Measurements from ENCODE around the gene CORO1C.

GRCh38 chr12:108648371-108648770 lies 82.9 kb downstream of the CORO1C start:
- TF ChIP-seq, protein P1, sequence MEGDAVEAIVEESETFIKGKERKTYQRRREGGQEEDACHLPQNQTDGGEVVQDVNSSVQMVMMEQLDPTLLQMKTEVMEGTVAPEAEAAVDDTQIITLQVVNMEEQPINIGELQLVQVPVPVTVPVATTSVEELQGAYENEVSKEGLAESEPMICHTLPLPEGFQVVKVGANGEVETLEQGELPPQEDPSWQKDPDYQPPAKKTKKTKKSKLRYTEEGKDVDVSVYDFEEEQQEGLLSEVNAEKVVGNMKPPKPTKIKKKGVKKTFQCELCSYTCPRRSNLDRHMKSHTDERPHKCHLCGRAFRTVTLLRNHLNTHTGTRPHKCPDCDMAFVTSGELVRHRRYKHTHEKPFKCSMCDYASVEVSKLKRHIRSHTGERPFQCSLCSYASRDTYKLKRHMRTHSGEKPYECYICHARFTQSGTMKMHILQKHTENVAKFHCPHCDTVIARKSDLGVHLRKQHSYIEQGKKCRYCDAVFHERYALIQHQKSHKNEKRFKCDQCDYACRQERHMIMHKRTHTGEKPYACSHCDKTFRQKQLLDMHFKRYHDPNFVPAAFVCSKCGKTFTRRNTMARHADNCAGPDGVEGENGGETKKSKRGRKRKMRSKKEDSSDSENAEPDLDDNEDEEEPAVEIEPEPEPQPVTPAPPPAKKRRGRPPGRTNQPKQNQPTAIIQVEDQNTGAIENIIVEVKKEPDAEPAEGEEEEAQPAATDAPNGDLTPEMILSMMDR (IDR thresholded peaks at IDR 0.05; ENCODE audit: poor library complexity, severe bottlenecking): no peak
- no peak for TF ChIP-seq POLR2AphosphoS5 (IDR thresholded peaks at IDR 0.05)
- TF ChIP-seq SMC3 (conservative IDR thresholded peaks at IDR 0.05; ENCODE audit: poor library complexity): no peak
- TF ChIP-seq REST (IDR thresholded peaks at IDR 0.05; ENCODE audit: borderline replicate concordance): no peak
- no peak for TF ChIP-seq EZH2 (IDR thresholded peaks at IDR 0.05; ENCODE audit: borderline replicate concordance, insufficient read depth, low read length, poor library complexity, severe bottlenecking)
- TF ChIP-seq MXI1 (conservative IDR thresholded peaks at IDR 0.05; ENCODE audit: poor library complexity, severe bottlenecking): no peak
- TF ChIP-seq TAF1 (IDR thresholded peaks at IDR 0.05; ENCODE audit: low read depth): no peak
